CD4-positive, alpha-beta T cell treated with Interleukin-15 for 4 hours (primary cell): ENCODE measurements around the gene UGDH.
"Not testable (repeated sequence)": the region's sequence is repeated elsewhere in the genome, so short reads cannot be mapped to it uniquely, and the experiment has no call there.

Experiments used
- DNase-seq: peaks from one replicate; pipeline ENCODE4 v3.0.0-alpha.2; 2020; ENCODE audit warnings: low spot score

UGDH gene

DNA sequence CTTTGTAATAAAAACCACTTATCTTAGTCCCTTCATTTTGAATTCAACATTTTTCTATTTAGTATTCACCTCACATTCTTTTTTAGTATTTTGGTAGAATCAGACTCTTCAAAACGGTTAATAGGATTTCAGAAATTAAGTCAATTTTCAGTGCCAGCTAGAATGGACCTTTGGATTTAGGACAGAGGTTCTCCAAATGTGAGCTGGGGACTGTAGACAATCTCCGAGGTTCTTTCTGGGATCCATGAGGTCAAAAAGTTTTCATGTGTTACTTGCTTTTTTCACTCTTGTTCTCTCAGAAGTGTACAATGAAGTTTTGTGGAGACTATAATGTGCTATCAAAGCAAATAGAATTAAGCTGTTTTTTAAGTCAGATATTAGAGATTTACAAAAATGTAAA, 2.3 kb upstream of the UGDH start:
- DNase-seq = no peak

DNA sequence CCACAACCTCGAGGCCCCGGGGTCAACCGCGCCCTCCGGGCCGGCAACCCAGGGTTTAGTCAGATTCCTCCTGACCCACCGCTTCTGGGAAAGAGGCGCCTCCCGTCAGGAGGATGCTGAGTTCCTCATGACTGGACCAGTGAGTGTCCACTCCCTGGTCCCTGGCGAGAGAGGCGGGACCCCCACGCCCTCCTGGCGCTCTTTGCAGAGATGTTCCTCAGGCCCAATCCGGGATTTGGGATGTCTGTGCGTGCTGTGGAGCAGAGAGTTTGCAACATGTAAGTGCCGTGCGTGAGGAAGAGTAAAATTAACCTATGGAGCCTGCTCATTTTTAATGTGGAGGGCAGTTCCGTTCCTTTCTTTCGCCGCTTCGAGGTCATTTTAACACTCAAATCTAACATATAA, 824 bp upstream of the UGDH start:
- no peak for DNase-seq

GRCh38 chr4:39526765-39527295, 409 bp downstream of the UGDH start:
- DNase-seq = no peak

GRCh38 chr4:39525822-39526690, 1.2 kb downstream of the UGDH start:
- no peak for DNase-seq

GRCh38 chr4:39524161-39524957, 2.9 kb downstream of the UGDH start:
- DNase-seq = no peak

GRCh38 chr4:39522068-39522467, 5.2 kb downstream of the UGDH start:
- DNase-seq = no peak

DNA sequence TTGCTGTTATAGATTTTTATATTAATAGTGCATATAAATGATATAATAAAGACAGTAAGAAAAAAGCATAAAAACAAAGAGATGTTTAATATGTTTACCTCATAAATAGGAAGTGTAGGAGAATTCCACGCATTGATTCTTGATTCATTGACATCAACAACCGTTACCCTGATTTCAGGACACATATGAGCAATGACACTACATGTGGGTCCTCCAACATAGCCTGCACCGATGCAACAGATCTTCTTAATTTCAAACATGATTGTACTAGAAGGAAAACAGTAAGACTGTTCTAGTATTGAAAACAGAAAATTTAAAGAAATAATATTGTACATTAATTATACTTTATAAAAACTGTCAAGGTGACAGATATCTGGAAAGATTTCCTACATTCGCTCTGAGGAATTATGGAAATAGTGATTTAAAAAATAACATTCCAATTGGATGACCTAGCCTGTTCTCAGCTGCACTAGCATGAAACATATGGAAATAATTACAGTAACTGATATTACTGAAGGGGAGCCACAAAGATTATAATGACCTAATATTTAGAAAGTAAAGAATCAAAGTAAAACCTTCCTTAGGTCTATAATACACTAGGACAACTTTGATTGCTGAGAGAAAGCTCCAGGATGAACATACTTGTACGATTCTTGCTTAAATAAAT, 5.9 kb downstream of the UGDH start:
- DNase-seq = no peak

GRCh38 chr4:39518484-39518883, 8.8 kb downstream of the UGDH start:
- no peak for DNase-seq

DNA sequence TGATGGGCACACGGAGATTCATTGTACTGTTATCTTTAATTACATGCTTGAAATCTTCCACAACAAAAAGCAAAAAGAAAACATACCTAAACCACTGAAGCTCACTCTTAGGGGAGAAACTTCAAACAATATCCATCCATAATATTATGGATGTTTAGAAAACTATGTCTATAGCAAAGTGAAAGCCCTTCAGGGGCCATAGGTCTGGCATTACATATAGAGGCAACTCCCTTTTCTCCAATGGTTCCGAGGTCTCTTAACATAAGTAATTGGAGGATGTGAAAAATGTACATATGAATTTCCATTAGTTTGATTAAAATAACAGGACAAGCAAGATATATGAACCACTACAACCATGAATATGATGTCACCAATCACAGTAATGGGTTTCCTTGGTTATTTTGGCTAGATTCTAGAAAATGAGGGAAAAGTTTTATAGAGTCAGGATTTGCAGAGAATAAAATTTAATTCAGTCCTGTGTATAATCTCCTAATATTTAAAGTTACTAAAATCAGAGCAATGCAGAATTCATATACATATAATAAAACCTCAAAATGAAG, 10.8 kb downstream of the UGDH start:
- DNase-seq = no peak

GRCh38 chr4:39515669-39516401, 11.4 kb downstream of the UGDH start:
- not testable (repeated sequence) for DNase-seq

GRCh38 chr4:39514888-39515401, 12.3 kb downstream of the UGDH start:
- DNase-seq = no peak

DNA sequence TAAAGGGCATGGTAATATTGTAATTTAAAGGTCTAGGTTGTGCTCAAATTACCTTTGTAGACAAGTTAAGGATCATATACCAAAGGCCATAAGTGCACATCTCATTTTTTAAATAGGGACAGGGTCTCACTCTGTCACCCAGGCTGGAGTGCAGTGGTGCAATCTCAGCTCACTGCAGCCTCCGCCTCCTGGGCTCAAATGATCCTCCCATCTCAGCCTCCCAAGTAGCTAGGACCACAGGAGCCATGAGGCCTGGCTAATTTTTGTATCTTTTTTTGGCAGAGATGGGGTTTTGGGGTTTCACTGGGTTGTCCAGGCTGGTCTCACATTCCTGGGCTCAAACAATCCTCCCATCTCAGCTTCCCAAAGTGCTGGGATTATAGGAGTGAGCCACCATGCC, 13.0 kb downstream of the UGDH start:
- DNase-seq = not testable (repeated sequence)

DNA sequence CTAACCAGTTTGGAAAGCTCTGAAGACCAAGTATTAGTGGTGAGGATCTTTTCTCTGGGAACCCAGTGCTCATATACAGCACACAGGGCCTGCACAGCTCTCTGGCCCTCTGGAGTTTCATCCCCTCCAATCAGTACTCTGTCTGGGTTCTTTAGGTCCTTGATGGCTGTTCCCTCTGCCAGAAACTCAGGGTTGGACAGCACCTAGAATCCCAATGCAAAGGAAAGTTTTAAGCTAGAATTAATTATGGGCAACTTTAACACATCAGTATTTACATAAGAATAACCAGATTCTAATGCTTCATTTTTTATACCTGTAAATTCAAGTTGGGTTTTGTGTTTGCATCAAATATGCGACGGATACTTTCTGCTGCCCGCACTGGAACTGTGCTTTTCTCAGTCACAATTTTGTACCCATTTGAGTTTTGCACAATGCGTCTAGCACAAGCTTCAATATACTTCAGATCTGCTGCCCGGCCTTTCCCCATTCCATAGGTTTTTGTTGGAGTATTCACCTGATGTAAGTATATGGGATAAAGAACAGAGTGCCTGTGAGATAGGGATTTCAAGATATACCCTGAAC, 16.8 kb downstream of the UGDH start:
- no peak for DNase-seq

DNA sequence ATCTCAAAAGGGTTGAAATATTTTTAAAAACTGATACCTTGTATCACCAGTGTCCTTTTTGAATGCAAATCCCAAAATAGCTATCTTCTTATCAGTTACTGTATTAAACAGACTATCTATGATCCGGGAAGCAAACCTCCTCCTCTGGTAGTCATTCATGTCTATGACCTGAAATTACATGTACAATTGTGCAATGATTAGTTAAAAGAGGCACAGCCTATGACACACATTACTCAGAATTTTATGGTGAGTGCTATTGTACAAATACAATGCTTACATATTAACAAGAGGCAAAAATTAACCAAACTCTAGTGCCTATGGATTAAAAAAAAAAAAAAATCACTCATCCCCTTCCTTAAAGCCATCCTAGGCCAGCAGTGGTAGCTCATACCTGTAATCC, 21.7 kb downstream of the UGDH start:
- DNase-seq = no peak

GRCh38 chr4:39504538-39504937, 22.7 kb downstream of the UGDH start:
- DNase-seq = no peak

DNA sequence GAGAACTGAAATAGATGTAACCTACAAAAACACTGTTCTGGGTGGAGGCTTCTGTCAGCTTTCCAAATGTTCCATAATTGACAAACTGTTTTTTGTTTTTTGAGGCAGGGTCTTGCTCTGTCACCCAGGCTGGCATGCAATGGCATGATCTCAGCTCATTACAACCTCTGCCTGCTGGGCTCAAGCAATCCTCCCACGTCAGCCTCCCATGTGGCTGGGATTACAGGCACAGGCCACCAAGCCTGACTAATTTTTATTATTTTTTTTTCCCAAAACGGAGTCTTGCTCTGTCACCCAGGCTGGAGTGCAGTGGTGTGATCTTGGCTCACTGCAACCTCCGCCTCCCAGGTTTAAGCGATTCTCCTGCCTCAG, 24.6 kb downstream of the UGDH start:
- not testable (repeated sequence) for DNase-seq

DNA sequence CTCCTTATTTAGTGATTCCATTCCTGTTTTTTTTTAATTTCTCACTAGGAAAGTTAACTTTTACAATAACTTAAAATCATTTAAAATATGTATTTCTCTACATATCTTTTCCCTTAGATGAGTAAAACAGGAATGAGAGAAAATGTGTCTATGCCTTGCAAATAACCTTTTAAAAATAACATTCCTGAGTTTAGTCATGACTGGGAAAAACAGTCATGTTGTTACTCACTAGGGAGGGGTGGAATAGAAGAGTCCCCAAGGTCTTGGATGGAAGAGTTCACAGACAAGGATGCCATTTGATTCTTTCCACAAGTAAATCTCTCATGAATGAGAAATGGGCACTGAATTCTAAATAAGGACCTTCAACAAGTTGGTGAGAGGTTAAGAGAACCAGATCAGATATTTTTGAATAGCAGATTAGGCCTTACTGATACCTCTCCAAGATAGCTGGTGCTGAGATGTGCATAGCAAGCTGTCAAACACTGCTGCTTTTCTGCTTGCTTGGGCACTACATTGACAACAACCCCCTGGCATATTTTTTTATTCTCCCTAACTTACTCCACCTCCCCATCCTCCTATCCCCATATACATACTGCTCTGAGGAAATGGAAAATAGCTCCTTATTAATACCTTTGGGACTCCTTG, 25.1 kb downstream of the UGDH start:
- no peak for DNase-seq

DNA sequence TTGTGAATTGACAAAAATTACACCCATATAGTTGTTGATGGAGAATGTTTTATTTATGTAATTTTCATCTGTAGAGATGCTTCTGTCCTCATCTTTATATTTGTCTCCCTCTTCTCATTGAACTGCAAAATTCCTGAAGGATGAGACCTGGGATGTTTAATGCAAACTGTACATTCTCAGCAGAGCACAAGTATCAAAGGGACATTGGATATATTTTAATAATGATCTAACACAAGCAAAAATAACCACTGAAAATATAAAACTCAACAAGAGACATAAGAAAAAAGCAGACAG, 28.6 kb downstream of the UGDH start:
- no peak for DNase-seq

DNA sequence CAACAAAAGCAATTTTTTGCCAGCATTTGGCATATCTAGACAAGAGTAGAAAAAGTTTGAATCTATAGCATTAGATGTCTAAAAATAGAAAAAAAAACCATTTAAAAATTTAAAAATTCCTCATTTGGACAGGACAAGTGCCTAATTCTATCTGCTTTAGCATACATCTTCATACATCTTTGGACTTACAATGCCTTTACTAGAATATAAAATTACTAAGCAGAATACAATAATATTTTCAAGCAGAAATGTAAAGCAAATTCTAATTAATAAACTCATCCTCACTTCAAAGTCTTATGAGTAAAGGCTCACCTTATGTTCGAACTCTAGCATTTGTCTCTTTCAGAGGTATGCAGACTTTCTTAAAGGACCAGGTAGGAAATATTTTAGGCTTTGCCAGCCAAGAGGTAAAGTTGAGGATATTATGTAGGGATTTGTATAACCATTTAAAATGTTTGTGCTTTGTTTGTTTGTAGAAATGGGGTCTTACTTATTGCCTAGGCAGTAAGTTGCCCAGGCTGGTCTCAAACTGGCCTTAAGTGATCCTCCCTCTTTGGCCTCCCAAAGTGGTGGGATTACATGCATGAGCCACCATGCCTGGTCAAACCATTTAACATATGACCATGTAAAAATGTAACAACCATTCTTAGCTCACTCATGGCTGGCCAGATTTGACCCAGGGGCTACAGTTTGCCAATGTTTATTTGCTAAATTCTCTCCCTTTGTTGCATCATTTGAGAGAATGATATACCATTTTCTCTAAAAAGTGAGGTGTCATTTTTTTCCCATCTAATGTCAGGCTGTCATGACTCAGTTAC, 29.1 kb downstream of the UGDH start:
- no peak for DNase-seq
